Memory B cell (primary cell): ENCODE data around the gene MOCOS.

Experiments
- ATAC-seq: fragments of 150-1000 bp; cut with Tn5 transposase; 2 replicates; pipeline ENCODE4 v1.10.0; 2021; ENCODE audit warnings: low read depth, mild to moderate bottlenecking, moderate library complexity
- DNase-seq, 2 donors: peaks; one replicate each; pipeline ENCODE4 v3.0.0; 2022; ENCODE audit warnings: low spot score in 2 of 2
- H3K27ac Mint-ChIP-seq: one replicate; pipeline ENCODE4 v1.8.0; 2022; ENCODE audit warnings: mild to moderate bottlenecking, moderate library complexity, mixed read lengths
- H3K27me3 Mint-ChIP-seq: one replicate; pipeline ENCODE4 v1.8.0; 2022; ENCODE audit warnings: mixed read lengths
- H3K36me3 Mint-ChIP-seq: one replicate; pipeline ENCODE4 v1.8.0; 2022; ENCODE audit warnings: mild to moderate bottlenecking, mixed read lengths
- H3K4me1 Mint-ChIP-seq: one replicate; pipeline ENCODE4 v1.8.0; 2022; ENCODE audit warnings: mixed read lengths
- H3K4me3 Mint-ChIP-seq: one replicate; pipeline ENCODE4 v1.8.0; 2022; ENCODE audit warnings: mild to moderate bottlenecking, moderate library complexity, mixed read lengths
- H3K9me3 Mint-ChIP-seq: one replicate; pipeline ENCODE4 v1.8.0; 2022; ENCODE audit warnings: mixed read lengths

The MOCOS gene, protein sequence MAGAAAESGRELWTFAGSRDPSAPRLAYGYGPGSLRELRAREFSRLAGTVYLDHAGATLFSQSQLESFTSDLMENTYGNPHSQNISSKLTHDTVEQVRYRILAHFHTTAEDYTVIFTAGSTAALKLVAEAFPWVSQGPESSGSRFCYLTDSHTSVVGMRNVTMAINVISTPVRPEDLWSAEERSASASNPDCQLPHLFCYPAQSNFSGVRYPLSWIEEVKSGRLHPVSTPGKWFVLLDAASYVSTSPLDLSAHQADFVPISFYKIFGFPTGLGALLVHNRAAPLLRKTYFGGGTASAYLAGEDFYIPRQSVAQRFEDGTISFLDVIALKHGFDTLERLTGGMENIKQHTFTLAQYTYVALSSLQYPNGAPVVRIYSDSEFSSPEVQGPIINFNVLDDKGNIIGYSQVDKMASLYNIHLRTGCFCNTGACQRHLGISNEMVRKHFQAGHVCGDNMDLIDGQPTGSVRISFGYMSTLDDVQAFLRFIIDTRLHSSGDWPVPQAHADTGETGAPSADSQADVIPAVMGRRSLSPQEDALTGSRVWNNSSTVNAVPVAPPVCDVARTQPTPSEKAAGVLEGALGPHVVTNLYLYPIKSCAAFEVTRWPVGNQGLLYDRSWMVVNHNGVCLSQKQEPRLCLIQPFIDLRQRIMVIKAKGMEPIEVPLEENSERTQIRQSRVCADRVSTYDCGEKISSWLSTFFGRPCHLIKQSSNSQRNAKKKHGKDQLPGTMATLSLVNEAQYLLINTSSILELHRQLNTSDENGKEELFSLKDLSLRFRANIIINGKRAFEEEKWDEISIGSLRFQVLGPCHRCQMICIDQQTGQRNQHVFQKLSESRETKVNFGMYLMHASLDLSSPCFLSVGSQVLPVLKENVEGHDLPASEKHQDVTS

DNA sequence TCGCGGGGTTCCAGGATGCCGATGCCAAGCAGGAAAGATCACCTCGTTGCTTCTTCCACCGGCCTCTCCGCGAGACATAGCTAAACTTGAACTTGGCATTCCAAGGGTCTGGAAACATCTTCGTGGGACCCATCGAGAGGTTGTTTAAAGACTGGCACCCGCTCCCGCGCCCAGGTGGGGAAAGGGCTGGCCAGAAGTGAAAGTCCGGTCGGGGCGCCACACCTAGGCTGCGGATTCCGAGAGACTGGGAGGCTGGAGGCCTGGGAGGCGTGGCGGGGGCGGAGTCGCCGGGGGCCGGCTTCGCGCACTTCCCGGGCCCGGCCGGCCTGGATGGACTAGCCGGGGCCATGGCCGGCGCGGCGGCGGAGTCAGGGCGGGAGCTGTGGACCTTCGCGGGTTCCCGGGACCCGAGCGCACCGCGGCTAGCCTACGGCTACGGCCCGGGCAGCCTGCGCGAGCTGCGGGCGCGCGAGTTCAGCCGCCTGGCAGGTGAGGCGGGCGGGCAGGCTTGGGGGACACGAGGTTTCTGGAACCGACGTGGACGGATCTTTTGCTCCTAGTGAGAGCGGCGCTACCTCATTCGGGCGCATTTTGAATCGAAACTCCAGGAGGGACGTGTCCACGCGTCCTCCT, at the start of gene MOCOS:
Gene MOCOS, plus strand, starts transcription at position 305 of the 633 bp plus-strand sequence. Its CDS starts 43 bp downstream, at position 348.
- Mint-ChIP-seq H3K27ac (no peak within 1 kb of the TSS), H3K4me1 (peaks cover 20% of the 10 kb centered on the region), H3K36me3 (no peaks in the 10 kb centered on the region), H3K9me3 (no peaks in the 10 kb centered on the region), H3K27me3 (peaks cover 16% of the 10 kb centered on the region), H3K4me3 (peak within 1 kb of the TSS; percentile 84)
- DNase-seq (peak in 1 of 2 donors; percentile 53), ATAC-seq (peak; percentile 54)

DNA sequence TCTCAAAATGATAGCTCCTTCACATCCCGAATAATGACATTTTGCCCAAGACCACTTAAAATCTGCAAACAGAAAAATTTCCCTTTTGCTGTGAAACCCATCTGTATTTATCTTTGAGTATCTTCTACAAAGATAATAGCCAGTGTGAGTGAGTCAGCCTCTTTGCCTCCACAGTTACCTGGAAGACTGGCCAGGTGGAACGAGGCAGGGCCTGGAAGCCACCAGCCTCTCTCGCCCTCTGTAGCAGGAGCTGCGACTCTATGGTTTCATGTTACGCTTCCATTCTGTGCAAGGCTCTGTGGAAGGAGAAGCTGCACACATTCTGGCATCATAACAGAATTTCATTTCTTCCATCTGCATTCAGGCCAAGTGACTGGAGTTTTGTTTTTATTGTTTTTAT, 48.1 kb upstream of the MOCOS start:
- Mint-ChIP-seq H3K9me3 (no peaks in the 10 kb centered on the region), H3K4me3 (no peak overlapping the region), H3K4me1 (no peaks in the 10 kb centered on the region), H3K36me3 (peaks cover 19% of the 10 kb centered on the region), H3K27me3 (no peaks in the 10 kb centered on the region), H3K27ac (no peak overlapping the region)
- no peak for DNase-seq
- no peak for ATAC-seq

DNA sequence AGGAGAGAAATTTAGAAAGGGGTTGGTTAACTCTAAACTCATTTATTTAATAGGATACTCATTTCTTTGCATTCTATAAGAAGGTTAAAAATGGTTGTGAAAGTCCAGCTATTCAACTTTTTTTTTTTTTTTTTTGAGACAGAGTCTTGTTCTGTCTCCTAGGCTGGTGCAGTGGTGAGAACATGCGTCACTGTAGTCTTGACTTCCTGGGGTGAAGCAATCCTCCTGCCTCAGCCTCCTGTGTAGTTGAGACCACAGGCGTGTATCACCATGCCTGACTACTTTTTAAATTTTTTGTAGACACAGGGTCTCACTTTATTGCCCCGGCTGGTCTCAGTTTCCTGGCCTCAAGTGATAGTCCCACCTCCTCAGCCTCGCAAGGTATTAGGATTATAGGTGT, 45.7 kb upstream of the MOCOS start:
- Mint-ChIP-seq H3K4me3 (no peak overlapping the region), H3K36me3 (peaks cover 23% of the 10 kb centered on the region), H3K27me3 (no peaks in the 10 kb centered on the region), H3K9me3 (no peaks in the 10 kb centered on the region), H3K4me1 (no peaks in the 10 kb centered on the region), H3K27ac (no peak overlapping the region)
- no peak for ATAC-seq
- no peak for DNase-seq

DNA sequence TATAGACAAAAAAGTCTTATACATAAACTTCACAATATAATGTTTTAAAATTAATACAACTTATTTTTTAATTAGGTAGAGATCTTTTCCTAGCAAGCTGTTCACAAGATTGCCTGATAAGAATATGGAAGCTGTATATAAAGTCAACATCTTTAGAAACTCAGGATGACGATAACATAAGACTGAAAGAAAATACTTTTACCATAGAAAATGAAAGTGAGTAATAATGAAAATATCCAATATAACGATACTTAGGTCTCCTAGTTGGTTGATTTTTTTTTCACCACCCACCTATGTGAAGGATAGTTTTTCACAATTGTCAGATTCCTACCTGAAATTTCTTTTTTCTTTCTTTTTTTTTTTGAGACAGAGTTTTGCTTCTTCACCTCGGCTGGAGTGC, 44.5 kb upstream of the MOCOS start:
- Mint-ChIP-seq H3K27me3 (no peaks in the 10 kb centered on the region), H3K4me3 (no peak overlapping the region), H3K9me3 (no peaks in the 10 kb centered on the region), H3K4me1 (peaks cover 2% of the 10 kb centered on the region), H3K36me3 (peaks cover 24% of the 10 kb centered on the region), H3K27ac (peak overlapping the region; percentile 38)
- no peak for ATAC-seq
- no peak for DNase-seq

DNA sequence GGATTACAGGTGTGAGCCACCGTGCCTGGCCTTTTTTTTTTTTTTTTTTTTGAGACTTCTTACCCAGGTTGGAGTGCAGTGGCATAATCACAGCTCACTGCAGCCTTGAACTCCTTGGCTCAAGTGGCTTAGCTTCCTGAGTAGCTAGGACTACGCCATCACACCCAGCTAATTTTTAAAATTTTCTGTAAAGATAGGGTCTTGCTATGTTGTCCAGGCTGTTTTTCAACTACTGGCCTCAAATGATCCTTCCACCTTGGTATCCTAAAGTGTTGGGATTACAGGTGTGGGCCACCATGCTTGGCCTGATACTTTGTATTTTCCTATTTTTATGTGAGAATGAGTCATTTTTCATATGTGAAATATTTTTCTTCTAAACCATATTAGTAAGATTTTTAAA, 43.9 kb upstream of the MOCOS start:
- no peaks in the 10 kb centered on the region for H3K27me3 Mint-ChIP-seq
- ATAC-seq (no peak), DNase-seq (no peak)
- H3K36me3 Mint-ChIP-seq = peaks cover 26% of the 10 kb centered on the region
- peaks cover 2% of the 10 kb centered on the region for H3K4me1 Mint-ChIP-seq
- no peak overlapping the region for H3K4me3 Mint-ChIP-seq
- H3K27ac Mint-ChIP-seq = no peak overlapping the region
- H3K9me3 Mint-ChIP-seq = no peaks in the 10 kb centered on the region

DNA sequence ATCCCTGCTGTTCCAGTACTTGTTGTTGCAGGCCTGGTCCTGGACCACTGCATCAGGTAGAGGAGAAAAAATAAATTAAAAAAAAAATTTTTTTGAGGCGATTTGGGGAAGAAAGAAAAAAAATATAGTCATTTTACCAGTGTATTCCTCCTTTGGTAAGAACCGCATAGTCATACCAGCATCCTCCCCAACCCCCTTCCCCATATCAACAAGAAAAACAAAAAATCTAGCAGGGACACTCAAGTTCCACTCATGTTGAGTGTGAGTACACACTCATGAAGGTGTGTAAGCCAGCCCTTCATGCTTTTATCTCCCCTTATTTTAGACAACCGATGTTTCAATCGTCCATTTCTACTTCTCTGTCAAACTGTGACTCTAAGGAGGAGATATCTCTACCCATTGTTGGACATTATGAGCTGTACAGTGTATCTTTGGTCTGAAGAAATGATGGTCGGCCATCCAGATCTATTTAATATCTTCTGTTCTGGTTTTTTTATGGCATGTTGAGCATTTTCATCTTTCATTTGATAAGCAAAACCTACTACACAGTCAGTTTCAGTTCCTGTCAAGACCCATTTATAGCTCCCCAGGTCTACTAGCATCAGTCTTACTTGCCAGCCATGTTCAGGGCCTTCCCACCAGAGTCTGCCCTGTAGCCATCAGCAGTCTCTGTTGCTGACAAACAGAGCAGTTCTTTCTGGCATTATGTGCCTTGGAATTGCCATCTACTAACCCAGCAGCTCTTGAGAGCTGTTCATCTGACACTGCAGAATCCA, 37.6 kb upstream of the MOCOS start:
- Mint-ChIP-seq H3K36me3 (peaks cover 41% of the 10 kb centered on the region), H3K9me3 (no peaks in the 10 kb centered on the region), H3K27me3 (no peaks in the 10 kb centered on the region), H3K4me3 (peak overlapping the region; percentile 74), H3K4me1 (peaks cover 30% of the 10 kb centered on the region), H3K27ac (peak overlapping the region; percentile 88)
- peak; percentile 98 for ATAC-seq
- peak; percentile 31 to 33 for DNase-seq

DNA sequence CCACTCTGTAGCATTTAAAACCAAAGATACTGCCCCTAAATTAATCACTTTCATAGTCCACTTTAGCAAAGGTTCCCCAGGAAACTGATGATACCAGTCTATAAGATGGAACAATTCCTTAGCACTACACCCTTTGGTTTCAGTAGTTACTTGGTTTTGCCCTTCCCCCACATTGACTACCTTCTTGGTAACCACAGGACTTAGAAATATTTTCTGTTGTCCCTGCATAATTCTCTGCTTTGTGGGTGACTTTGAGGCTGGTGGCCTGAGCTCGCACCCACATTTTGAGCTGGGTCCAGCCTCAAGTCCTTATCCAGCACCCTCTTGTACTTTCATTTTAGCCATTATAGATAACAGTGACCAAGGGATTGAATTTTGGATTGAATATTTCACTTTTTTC, 34.5 kb upstream of the MOCOS start:
- ATAC-seq (no peak), DNase-seq (no peak)
- peaks cover 43% of the 10 kb centered on the region for H3K36me3 Mint-ChIP-seq
- H3K4me3 Mint-ChIP-seq = no peak overlapping the region
- peaks cover 31% of the 10 kb centered on the region for H3K4me1 Mint-ChIP-seq
- H3K9me3 Mint-ChIP-seq = no peaks in the 10 kb centered on the region
- H3K27ac Mint-ChIP-seq = no peak overlapping the region
- H3K27me3 Mint-ChIP-seq = no peaks in the 10 kb centered on the region

DNA sequence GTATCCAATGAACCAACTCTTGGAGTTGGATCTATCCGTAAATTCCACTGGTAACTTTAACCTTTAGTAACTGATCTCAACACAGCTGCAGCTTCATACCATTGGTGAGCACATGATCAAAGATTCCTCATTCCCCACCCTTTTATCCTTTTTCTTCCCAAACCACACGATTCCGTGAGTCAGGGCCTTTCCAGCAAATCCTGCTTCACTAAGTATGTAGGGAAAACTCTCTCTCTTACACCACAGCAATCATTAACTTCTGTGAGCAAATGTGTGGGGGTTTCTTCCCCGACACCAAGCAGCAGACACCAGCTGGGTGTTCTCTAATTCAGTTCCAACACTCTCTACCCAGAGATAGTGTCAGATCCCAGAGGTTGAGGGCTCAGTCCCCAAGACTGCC, 34.1 kb upstream of the MOCOS start:
- Mint-ChIP-seq H3K4me1 (peaks cover 32% of the 10 kb centered on the region), H3K27me3 (no peaks in the 10 kb centered on the region)
- no peak for ATAC-seq

DNA sequence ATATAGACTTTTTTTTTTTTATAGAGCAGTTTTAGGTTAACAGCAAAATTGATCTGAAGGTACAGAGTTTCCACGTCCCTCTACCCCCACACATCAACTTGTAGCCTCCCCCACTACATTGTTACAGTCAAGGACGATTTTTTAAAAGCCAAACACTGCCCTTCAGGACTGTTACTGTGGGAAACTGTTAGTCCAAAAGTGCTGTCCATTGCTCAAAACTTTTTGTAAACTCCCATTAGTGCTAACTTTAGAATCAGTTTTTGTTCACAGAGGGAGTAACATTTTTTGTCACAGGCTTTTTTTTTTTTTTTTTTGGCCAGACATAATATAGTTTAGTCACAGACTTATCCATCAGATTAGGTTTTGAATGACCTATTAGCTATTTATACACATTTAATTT, 33.5 kb upstream of the MOCOS start:
- Mint-ChIP-seq H3K4me3 (no peak overlapping the region), H3K36me3 (peaks cover 42% of the 10 kb centered on the region), H3K27ac (no peak overlapping the region), H3K9me3 (no peaks in the 10 kb centered on the region), H3K27me3 (no peaks in the 10 kb centered on the region), H3K4me1 (peaks cover 34% of the 10 kb centered on the region)
- DNase-seq (no peak), ATAC-seq (no peak)

More for the DNA sequence above, 34.1 kb upstream of the MOCOS start:
- Mint-ChIP-seq H3K4me3 (no peak overlapping the region), H3K27ac (no peak overlapping the region), H3K9me3 (no peaks in the 10 kb centered on the region), H3K36me3 (peaks cover 39% of the 10 kb centered on the region)
- DNase-seq = no peak

DNA sequence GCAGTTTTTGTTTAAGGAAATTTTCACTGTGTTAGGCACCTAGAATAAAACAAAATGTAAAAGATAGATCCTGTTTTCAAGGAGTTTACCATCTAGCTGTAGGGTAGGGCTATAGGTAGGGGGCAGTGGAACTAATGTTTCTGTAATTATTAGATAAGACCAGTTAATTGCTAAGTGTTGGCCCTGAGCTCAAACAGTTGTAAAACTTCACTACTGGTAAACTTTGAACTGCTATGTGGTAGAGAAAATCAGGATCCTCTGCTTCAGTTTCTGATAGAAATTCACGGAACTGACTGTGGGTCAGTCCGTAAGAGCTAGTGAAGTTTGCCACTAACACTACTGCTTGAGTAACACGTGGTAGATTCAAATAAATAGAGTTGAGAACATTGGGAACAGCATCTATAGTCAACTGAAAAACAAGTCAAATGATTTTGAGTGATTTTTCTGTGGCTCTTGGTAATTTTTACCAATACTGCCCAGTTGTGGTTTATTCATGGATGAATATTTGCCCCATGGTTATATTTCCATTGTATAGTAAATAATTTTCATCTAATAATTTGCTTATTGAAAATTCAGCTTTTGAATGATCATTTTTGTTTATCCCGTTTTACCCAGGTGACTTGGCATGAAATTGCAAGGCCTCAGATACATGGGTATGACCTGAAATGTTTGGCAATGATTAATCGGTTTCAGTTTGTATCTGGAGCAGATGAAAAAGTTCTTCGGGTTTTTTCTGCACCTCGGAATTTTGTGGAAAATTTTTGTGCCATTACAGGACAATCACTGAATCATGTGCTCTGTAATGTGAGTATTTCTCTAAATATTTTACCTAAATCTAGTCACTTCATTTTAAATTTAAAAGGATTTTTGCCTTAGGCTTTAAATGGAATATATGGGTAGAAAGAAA, 31.2 kb upstream of the MOCOS start:
- Mint-ChIP-seq H3K27me3 (no peaks in the 10 kb centered on the region), H3K4me3 (no peak overlapping the region), H3K27ac (no peak overlapping the region), H3K4me1 (peaks cover 13% of the 10 kb centered on the region), H3K9me3 (no peaks in the 10 kb centered on the region), H3K36me3 (peaks cover 45% of the 10 kb centered on the region)
- DNase-seq (no peak), ATAC-seq (no peak)

DNA sequence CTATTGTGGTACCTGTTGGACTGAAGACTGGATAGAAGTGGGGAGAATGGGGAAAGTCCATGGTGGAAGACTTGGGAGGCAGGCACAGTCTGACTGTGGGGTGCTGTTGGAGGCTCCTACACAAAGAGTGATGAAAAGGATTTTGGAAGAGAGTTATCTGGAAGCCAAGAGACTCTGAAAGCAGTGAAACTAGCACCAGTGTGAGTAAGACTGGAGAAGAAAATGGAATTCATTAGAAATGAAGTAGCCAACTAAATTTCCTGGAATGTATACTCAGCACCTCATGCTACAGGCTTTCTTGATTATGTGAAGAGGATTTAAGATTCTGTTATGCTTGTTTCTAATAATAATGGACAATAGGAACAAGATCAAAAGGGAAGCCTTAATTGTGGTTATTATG, 29.9 kb upstream of the MOCOS start:
- Mint-ChIP-seq H3K4me3 (no peak overlapping the region), H3K27me3 (no peaks in the 10 kb centered on the region), H3K27ac (peak overlapping the region; percentile 51), H3K9me3 (no peaks in the 10 kb centered on the region), H3K4me1 (peaks cover 18% of the 10 kb centered on the region), H3K36me3 (peaks cover 47% of the 10 kb centered on the region)
- DNase-seq (no peak), ATAC-seq (no peak)

DNA sequence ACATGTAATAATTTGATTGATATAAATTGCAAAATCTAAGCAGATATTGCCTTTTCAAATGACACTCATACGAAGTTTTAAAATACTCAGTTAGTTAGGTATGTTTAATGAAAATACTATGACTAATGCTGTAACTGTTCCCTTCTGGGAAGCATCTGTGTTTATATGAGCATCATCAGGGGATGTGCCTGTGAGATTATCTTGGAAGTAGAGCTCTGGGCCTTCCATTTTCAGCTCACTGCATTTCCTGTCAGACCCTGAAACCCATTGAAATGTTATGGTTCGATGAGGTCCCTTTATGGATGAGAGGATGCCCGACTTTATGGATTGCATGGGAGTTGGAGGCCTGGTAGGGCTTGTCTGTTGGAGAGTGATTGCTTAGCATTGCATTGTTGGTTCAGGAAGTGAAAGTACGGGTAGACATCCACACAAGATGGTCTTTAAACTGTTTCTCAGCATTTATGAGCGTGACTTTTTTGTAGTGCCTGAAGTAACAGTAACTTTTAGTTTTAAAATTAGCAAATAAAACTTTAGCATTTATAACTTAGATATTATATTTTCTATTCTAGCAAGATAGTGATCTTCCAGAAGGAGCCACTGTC, 28.9 kb upstream of the MOCOS start:
- Mint-ChIP-seq H3K4me3 (no peak overlapping the region), H3K4me1 (peaks cover 17% of the 10 kb centered on the region), H3K36me3 (peaks cover 42% of the 10 kb centered on the region), H3K27me3 (no peaks in the 10 kb centered on the region), H3K9me3 (no peaks in the 10 kb centered on the region), H3K27ac (peak overlapping the region; percentile 57)
- no peak for DNase-seq
- peak; percentile 45 for ATAC-seq
